HG02678 (cell line): Measurements from ENCODE around the gene XXYLT1.

Experiments
- ATAC-seq: cut with Tn5 transposase; IDR thresholded peaks from one replicate; pipeline ENCODE4 v1.9.1; 2021; ENCODE audit warnings: mild to moderate bottlenecking, moderate library complexity; ENCODE audit not compliant: unreplicated experiment

The XXYLT1 gene

DNA sequence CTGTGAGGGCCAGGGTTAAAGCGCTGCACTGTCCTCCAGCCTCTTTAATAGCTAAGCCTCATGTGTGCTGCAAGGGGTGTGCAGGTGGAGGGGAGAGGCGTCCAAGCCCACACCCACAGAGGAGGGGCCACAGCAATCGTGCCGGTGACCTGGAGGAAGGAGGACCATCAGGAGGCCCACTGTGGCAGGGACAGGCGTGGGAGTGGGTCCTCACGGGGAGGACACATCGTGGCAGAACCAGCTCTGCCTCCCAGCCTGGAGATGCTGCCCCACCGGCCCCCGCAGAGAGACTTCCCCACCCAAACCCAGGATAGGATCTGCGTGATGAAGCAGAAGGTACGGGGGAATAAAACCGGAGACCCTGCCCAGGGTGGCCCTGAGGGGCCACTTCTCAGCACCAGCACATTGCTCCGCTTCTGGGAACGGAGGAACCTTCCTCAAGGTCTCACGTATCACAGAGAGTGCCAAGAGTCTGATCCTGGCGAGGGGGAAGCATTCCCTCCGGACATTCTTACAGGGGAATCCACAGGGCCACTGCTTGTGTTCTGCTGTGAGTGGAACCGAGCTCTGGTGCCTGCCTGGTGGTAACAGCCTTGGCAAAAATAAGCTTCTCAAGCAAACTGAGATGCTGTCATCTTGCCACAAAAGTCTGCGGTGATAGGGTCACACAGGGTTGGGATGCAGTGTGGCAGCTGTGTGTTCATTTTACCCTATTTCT, 199.8 kb downstream of the XXYLT1 start:
- no peak for ATAC-seq

DNA sequence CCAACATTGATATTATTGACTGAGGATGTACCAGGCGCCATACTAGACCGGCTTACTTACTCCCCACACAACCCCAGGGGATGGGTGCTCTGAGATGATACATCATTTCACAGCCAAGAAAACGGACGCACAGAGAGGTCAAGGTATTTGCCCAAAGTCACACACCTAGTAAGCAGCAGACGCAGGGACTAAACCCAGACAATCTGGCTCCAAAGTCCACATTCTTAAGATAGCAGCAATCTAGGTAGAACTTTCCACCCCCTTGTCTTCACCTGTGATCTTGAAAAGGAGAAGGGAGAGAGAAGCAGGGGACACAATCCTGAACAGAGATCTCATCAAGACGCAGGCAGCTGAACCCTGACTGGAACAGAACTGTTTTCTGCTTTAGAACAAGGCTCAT, 200.6 kb downstream of the XXYLT1 start:
- no peak for ATAC-seq

DNA sequence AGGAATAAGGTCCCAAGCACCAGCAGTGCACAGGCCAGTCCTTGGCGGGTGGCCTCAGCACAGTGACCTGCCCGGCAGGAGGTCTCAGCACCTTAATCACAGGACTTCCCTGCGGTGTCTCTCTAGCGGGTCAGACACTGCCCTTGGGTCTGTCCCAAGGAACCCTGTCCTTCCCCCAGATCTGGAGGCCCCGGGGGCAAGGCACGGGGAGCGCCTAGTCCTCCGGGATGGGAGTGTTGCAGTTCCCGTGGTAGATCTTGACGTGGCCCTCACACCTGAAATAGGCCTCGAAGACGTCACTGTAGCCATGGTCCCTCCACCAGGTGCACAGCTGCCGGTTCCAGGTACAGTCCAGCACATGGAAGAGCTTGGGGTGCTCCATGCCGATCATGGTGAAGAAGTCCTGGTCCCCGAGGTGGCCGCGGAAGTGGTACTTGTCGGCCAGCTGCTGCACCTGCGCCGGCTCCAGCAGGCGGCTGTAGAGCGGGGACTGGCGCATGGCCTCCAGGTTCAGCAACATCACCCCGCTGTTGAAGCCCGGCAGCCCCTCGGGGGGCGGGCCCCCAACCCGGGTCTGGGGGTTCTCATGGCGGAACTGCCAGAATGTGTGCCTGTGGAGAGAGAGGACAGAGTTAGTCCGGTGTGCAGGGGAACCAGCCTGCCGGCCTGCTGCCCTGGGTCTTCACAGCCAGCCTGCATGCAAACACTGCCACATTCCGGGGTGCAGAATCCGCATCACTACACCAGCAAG, 201.3 kb downstream of the XXYLT1 start:
- ATAC-seq, result no peak

DNA sequence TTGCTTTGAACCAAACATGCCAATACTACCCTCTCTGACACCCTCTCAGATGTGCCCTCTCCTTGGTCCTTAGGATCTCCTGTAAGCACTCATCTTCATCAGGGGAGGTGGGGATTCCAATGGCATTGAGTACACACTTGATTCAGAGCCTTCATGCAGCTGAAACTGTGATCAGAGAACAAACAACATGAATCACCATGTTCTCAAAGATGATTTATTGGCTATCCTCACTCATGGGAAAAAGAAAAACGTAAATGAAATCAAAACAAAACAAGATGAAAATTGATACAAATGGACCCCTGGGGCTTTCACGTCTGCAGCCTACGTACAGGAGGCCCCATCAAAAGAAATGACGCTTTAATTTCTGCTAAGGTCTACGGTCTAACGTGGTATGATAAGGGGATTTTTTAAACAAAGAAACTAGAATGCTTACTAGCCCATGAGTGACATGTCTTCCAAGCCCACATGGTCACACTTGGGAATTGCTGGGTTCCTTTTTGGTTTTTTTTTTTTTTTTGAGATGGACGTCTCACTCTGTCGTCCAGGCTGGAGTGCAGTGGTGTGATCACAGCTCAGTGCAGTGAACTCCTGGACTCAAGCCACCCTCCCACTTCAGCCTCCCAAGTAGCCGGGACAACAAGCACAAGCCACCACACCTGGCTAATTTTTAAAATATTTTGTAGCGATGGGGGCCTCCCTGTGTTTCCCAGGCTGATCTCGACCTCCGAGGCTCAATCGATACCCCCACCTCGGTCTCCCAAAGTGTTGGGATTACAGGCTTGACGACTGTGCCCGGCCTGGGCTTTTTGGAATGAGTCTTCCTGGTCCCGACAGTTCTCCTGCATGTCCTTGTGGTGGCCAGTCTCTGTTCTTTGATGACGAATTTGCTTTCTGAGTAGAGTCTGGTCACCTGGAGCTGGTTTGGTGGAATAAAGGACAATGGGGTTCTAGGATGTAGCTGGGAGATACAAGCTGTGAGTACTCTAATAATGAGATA, 202.6 kb downstream of the XXYLT1 start:
- no peak for ATAC-seq

DNA sequence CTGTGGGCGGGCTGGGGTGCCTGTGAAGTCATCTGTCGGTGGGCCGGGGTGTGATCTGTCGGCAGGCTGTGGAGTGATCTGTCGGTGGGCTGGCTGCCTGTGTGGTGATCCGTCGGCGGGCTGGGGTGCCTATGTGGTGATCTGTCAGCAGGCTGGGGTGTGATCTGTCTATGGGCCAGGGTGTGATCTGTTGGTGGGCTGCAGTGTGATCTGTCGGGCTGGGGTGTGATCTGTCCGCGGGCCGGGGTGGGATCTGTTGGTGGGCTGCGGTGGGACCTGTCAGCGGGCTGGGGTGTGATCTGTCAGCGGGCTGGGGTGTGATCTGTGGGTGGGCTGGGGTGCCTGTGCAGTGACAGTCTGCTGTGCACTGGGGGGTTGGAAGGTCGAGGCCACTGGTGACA, 204.5 kb downstream of the XXYLT1 start:
- no peak for ATAC-seq

DNA sequence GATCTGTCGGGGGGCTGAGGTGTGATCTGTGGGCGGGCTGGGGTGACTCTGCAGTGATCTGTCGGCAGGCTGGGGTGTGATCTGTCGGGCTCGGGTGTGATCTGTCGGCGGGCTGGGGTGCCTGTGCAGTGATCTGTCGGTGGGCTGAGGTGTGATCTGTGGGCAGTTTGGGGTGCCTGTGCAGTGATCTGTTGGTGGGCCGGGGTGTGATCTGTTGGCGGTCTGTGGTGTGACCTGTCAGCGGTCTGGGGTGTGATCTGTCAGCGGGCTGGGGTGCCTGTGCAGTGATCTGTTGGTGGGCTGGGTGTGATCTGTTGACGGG, 205.1 kb downstream of the XXYLT1 start:
- no peak for ATAC-seq

DNA sequence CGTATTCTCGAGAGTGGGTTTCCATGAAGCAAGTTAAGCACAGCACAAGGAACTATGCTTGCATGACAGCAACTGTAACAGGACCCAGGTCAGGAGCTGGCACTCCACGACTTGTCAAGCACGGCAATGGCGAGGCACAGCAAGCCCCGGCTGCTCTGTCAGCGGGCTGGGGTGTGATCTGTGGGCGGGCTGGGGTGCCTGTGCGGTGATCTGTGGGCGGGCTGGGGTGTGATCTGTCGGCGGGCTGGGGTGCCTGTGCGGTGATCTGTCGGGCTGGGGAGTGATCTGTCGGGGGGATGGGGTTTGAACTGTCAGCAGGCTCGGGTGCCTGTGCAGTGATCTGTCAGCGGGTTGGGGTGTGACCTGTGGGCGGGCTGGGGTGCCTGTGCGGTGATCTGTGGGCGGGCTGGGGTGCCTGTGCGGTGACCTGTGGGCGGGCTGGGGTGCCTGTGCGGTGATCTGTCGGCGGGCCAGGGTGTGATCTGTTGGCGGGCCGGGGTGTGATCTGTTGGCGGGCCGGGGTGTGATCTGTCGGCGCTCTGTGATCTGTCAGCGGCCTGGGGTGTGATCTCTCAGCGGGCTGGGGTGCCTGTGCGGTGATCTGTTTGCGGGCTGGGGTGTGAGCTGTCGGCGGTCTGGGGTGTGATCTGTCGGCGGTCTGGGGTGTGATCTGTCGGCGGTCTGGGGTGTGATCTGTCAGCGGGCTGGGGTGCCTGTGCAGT, 205.7 kb downstream of the XXYLT1 start:
- ATAC-seq, result no peak

DNA sequence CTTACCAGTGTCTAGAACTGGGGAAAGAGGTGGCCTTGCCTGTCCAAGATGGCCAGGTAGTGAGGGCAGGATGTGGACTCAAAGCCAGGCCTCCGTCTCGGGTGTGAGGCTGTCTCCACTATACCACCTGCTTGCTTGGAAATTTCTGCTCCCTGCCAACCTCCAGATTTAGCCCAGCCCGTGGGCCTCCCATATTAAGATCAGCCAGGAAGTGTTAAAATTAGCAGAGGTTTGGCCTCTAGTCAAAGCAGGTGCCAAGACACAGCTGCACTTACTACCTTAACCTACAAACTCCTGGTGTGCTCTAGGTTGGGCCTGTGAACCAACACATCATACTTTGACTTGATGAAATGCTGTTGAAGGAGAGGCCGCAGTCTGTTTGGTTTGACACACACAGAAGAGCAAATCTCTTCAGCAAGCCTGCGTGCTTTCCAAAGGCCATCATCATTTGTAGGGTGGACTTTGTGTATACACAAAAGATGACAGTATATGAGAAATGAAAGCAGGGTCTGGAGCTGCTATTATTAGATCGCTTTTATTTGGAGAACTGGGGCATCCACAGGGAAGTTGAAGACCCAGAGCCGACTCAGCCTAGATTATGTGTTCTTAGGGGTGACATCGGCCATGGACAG, 206.5 kb downstream of the XXYLT1 start:
- ATAC-seq, result no peak

DNA sequence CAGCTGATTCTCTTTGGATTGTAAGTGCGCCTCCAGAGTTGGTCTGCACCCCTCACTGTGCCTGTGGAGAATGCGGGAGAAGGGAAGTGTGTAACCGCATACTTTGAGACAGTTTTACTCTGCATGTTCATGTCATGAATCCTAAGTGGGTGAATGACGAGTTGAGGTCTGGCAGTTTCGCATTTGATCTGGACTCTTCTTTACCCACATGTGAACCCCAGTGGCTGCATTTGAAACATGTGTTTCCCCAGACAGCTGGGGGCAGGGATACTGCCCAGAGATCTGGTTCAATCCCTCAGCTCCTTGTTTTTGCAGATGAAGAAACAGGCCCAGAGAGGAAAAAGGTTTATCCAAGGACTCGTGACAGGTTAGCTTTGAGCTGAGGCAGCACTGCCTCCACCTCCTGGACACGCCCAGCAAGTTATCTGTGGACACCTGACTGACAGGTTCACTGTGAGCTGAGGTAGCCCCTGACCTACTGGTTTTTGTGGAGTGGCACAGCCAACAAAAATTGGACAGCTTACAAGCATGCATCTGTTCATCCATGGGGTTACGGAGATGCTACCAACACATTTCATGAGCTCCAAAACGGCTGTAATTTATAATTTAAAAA, 207.3 kb downstream of the XXYLT1 start:
- no peak for ATAC-seq

DNA sequence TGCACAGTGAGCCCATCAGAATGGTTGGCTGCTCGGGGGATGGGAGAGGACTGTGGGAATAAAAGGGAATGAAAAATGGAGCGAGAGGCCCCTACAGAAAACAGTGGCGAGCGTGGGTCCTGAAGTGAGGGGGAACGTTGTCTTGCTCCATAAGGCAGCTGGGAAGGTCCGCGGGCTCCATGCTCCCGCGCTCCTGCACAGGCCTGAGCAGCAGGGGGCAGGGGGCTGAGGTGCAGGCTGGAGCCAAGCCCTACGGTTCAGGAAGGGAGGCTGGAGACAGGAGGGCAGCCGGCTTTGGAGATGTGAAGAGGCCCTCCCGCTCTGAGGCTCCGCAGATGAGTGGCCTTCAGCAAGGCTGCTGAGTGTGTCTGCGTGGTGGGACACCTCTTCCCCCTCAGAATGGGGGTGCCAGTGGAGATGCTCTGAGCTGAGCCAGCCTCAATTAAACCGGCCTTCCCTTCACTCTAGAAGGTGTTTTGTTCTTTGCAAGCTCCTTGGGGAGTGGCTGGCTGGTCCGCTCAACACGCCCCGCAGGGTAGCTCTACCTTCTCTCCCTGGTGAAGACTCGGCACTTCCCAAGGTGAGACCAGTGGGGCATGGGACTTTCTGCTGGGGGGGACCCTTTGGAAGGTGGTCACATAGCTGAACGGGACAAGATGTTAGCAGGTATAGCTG, 208.0 kb downstream of the XXYLT1 start:
- no peak for ATAC-seq

DNA sequence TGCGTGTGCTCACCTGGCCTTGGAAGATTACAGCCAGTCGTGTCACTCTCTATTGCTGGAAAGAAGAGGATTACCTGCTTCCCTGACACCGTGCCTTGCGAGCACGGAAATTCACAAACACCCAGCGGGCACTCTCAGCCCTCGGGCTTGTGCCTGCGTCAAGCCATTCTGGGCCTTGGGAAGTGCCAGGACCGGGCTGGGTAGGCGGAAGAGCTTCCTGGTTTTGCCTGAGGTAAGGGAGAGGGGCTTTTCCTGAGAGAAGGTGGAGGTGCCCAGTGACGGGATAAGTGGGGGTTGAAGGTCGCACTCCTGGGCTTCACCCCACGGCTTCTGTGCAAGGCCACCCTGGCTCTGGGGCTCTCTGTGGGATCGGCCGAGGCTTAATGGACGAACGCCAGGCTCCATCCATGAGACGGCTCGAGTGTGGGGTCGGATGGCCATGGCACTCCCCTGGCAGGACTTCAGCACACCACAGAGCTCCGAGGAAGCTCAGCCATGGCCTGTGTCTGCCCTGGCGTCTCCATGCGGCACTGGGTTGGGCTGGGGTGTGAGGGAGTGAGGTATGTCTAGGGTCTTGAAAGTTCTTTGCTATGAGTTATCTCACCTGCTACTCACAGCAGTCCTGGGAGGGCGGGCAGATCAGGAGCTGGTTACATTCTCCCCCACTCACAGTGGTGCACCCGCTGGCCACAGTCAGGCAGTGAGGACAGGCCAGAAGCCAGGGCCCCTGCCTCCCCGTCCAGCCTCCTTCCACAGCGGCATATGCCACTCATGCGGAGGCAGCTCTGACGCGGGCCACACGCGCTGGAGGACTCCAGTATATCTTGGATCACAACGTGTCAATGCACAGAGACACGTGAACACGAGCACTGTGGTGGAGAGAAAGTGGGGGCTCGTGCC, 209.0 kb downstream of the XXYLT1 start:
- no peak for ATAC-seq

DNA sequence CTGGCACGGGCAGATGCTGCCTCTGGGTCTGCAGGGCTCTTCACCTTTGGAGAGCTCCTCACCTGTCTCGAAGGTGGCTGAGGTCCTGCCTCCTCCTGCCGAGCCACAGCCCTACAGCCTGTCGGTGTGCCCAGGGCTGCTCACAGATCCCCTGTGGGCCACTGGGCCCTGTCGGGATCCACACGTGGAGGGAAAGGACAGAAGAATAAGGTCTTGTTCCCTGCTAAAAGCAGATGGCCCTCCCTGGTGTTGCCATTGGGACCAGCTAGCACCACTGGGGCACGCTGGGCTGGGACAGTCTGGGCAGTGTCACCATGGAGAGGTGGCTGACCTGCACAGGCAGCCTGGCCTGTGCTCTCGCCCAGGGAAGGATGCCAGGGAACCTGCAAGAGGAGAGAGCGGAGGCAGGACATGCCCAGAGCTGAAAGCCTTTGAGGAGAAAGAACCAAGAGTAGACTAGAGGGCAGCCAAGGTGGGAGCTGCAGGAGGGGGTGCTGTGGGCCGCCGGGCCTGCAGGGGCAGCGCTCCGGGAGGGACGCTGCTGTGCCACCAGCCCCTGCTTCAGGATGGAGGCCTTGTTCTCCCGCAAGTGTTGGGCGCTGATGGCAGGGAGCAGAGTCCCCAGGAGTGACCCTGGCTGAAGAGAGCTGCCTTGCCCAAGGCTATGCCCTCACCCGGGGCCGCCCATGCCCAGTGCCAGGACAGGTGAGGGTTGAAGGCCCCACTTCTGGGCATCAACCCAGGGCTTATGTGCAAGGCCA, 210.2 kb downstream of the XXYLT1 start:
- no peak for ATAC-seq

DNA sequence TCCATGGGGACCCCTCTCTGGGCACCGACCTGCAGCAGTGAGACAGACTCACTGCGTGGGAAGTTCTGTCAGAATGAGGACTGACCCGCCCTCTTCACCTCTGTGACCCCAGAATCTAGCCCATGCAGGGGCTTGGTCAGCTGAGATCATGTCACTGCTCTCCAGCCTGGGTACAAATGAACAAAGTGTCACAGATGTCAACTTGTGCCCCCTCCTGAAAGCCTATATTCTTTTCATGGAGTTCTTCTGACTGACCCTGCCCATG, 210.8 kb downstream of the XXYLT1 start:
- no peak for ATAC-seq

DNA sequence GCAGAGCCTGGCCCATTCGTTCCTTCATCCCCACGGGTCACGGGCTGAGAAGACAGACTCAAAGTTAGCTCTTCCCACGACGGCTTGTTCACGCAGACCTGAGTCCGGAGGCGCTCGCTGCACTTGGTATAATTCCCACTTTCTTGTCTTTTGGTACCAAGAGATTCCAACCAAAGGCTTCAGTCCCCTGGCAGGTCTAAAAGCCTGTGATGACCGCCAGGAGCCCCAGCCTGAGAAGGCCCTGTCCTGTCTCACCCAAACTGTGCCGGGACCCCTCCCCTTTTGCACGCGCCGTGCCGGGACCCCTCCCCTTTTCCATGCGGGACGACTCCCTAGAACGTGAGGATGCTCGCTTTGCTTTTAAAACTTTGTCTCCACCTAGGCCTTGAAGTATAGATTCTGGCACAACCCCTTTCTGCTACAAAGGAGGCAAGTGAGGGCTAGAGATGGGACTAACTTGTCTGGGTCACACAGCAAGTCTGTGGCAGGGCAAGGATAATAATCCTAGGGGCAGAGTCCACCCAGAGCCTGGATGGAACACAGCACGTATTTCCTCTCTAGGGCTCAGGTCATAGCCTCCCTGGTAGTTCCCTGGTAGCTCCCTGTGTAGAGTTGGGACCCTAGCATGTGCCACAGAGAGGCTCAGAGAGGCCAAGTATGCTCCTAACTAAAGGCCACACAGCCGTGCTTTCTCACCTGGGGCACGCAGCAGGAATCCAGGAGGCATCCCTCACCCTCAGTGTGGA, 211.3 kb downstream of the XXYLT1 start:
- no peak for ATAC-seq

DNA sequence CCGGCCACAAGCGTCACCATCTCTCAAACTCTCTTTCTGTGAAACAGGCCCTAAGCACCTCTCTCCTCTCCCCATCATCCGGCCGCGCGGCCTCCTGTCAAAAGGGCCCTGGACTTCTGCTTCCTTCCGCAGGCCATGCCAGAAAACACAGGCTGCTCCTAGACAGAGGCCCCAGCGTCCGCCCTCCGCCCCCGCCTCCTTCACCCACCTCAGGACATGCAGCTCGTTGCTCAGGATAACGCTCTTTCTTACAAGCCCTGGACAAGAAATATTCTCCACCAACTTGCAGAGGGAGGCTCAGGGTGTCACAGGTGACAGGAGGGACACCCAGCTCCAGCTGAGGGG, 212.0 kb downstream of the XXYLT1 start:
- ATAC-seq, result no peak

DNA sequence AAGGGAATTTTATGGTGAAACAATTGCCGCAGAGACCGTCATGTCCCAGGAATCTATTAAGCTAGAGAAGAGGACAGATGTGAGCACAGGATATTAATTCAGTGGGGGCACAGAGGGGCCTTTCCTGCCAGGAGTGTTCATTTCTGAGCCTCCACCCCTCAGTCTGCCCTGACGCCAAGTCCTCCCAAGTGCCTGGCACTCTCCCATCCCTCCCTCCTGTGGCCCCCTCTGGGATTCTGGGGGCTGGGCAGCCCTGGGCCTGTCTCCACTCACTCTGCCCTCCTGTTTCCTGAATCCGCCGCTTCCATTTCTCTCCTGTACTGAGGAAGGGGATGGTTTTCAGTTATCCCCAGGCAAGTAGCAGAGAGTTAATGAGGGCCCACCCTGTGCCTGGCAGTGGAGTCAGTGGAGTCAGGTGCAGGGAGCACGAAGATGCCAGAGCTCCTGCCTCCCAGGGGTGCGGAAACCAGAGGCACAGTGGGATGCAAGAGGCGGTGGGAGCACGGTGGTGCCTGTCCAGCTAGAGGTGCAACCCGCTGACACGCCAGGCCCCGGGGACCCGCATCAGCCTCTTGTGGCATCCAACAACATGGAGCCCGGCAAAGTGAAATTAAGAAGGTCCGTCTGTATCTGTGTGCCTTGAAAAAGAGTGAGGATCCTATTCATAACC, 212.5 kb downstream of the XXYLT1 start:
- ATAC-seq, result no peak

DNA sequence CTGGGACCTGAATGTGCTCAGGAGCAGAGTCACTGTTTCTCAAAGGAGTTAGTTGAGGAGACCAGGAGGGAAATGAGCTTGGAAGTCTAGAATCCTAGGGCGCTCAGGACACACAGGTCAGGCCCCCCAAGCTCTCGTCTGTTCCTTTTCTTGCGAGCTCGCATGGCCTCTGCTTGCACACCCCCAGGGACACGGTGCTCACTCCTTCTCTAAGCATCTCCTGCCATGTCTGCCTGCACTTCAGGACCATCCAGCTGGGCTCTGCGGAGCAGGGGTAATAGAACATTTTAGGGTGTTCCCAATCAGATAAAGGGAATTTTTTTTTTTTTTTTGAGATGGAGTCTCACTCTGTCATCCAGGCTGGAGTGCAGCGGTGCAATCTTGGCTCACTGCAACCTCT, 213.2 kb downstream of the XXYLT1 start:
- no peak for ATAC-seq
